NCI-H128 (cell line): ENCODE measurements around the gene ST3GAL5.
A peak's percentile ranks its signal among the peaks of the same experiment; 100 is the strongest.

ENCODE experiments used
- DNase-seq: peaks from one replicate; lab custom pipeline; 2025; ENCODE audit not compliant: unreplicated experiment; lab: John Stamatoyannopoulos, UW

The ST3GAL5 gene

DNA sequence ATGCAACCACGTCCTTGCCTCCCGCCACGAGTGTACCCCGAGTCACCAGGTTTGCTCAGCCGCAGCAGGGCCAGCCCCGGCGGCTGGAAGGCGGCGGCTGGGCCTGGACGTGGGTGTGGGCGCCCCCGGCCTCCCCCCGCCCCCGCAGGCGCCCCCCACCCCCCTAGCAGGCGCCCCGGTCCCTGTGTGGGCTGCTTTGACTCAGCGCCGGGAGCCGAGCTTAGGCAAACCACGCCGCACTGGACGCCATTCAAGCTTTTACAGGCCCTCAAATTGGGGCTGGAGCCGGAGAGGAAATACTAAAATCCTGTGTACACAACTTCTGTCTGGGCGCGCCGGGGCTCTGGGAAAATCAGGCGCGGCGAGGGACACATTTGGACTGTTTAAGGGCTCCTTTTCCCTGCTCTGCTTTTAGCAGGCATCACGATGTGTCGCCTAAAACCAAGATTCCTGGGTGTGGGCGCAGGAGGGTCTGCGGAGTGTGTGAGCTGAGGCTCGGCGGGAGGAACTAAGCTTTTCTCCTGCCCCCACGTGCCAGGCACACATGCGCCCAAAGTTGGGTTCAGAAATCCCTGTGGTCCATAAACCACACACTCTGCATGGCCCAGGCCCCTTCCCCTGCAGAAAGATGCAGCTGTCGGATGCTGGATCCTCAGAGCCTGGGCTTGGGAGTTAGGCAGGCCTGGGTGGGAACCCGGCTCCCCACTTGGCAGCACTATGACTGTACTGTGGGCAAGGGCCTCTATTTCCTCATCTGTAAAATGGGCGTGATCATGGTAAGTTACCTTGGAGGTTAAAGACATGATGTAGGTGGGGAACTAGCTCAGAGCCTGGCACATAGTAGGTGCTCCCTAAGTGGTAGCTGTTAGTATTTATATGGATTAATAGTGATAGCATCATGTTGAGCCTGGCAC, 77.4 kb downstream of the ST3GAL5 start:
- no peak for DNase-seq

DNA sequence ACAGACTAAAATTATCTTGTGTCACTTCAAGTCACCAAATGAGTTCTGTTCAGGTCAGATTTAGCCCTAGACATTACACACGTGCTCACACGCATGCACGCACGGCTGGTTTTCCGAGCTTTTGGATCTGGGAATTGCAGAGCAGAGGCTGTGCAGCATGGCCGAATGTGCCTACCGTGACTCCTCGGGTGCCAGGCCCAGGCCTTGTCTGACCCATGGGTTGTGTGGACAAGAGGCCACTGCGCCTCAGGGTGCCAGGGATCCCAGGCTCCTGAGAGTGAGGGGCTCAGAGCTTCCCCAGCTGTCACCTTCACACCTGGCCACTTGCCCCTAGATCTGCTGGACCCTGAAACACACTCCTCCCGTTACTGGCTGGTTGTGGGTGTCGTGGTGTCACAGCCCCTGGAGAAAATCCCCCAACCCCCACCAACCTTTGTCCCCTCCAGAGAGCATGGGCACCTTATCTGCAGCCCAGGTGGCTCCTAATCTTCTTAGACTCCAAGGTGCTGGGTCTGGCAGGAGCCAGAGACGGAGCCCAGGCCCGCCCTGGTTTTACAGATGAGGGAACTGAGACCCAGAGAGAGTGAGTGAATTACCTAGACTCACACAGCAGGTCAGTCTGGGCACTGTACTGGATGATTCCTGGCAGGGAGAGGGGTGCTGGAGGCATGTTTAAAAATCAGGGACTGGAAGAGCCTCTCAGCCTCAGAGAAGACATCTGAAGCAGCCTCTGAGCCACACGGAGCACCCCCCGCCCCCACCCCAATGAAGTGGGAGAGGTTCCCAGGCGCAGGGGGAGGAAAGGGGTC, 78.2 kb downstream of the ST3GAL5 start:
- DNase-seq: no peak

DNA sequence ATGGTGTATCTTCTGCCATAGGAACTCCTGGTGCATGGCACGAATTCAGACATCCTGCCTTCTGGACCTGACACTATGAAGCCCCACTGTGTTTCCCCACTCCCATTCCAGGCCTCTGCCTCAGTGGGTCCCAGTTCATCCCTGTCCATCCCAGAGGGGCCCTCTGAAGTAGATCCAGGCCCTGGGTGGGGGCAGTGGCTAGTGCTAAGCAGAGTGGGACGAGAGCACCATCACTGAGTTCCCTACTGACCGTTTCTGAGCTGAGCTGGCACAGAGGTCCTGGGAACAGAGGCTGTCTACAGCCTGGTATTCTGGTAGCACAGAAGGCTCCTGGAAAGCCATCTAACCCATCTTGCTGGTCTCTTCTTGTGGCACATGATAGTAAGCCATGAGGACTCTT, 81.0 kb downstream of the ST3GAL5 start:
- DNase-seq: no peak

DNA sequence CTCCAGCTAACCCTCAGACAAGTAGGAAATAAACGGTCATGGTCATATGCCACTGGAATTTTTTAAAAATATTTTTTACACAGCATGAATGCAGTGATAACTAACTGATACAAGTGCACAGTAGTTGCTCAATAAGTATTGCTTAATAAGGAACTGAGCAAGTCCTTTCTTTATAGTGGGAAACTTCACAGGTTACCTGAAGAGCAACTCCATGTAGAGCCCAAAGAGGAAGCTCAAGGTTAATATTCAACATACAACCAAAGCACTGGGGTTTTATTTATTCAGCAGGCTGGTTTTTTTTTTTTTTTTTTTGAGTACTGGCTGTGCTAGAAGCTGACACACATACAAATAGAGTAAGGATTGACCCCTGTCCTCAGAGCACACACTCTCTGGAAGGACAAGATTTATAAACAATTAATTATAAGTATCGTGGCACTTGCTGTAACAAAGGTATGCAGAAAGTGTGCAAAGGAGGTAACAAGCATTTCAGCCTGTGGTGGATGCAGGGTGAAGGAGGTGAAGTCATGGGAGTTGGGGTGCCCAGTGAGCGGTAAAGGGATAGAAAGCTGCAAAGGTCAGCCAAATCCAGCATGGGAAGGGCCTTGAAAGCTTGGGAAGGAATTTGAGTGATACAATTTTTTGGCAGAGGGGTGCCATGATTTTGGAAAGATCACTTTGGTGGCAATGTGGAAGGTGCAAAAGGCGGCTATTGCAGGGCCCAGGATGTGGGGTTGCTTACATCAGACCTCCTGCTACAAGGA, 82.3 kb downstream of the ST3GAL5 start:
- DNase-seq: no peak

DNA sequence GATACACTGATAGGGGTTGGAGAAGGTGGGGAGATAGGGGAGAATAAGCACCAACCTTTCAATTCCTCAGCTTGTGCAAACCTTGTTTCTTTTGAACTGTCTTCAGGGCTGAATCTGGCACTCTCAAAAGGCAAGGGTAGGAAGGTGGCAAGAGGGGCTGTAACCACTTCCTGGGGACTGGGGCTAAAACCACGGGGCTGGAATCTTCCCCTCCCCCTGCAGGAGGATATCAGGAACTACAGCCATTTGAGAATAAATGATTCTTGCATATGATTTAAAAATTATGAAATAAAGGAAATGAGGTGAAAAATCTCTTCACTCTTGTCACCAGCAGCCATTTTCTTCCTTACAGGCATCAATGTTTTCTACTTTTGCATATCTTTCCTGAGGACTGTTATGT, 84.2 kb downstream of the ST3GAL5 start:
- no peak for DNase-seq

DNA sequence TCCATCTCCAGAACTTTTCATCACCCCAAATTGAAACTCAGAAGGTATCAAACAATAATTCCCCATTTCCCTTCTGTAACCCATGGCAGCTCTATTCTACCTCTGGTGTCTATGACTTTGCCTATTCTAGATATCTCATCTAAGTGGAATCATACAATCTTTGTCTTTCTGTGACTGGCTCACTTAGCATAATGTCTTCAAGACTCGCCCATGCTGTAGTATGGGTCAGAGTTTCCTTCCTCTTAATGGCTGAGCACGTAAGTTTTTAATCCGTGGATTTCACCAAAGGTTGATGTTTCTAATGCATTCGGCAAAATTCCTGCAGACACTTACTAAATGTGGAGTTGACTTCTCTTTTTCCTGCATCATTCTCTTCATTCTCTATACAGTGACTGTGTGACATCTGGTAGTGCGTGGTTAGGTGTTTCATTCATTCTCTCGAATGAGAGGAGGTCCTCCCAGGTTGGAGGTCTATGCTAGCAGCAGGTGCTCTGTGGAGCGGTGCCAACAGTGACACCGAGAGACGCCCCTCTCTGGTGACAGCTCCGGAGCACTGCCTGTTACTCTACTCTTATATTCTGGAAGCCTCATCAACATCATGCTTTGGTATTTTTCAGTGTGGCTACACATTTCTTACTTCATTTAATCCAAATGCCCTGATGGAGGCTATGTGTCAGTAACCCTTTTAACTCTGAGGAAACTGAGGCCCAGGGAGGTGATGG, 84.9 kb downstream of the ST3GAL5 start:
- DNase-seq: no peak

DNA sequence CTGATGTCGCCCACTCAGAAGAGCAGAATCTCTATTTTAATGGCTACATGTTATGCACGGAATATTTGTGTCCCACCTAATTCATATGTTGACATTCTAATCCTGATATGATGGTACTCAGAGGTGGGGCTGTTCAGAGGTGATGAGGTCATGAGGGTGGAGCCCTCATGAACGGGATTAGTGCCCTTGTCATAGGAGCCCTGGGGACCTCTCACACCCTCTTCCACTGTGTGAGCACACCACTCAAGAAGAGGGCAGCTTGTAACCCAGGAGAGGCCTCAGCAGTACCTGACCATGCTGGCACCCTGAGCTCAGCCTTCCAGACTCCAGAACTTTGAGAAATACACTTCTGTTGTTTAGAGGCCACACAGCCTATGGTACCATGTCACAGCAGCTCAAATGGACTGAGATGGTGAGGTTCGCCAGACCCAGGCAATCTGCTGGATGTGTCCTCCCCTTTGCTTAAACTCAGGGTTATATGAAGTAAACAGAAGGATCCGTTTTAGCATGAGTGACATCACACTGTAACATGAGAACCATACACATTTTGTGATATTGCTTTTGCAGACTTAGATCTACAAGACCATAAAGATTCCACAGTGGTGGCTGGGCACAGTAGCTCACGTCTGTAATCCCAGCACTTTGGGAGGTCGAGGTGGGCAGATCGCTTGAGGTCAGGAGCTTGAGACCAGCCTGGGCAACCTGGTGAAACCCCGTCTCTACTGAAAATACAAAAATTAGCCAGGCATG, 86.3 kb downstream of the ST3GAL5 start:
- DNase-seq: no peak

DNA sequence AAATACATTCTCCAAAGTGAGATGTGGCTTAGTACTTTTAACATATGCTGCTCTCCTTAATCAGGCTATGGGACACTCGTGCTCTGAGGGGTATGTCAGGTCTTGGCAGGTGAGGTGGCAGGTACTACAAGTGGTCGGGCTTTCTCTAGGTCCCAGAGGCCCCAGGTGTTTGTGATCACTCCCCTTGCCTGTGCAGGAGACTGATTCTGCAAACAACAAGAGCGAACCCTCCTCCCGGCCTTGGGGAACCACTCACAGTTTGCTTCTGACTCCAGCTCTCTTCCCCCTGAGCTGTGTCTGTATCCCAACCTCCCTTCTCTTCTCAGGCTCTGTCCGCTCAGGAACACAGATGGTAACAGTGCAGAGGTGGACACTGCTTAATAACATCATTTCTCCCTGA, 86.9 kb downstream of the ST3GAL5 start:
- no peak for DNase-seq

DNA sequence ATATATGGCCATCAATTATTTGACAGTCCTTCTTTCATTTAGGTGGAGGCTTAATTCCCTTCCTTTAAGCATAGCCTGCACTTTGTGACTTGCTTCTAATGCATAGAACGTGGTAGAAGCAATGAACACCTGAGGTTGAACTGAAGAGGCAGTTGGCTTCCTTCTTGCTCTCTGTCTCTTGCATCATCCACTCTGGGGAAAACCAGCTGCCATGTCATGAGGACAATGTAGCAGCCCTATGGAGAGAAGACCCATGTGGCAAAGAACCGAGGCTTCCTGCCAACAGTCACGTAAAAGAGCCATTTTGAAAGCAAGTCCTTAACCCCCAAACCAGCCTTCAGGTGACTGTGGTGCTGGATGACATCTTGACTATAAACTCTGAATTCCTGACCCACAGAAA, 88.2 kb downstream of the ST3GAL5 start:
- no peak for DNase-seq

DNA sequence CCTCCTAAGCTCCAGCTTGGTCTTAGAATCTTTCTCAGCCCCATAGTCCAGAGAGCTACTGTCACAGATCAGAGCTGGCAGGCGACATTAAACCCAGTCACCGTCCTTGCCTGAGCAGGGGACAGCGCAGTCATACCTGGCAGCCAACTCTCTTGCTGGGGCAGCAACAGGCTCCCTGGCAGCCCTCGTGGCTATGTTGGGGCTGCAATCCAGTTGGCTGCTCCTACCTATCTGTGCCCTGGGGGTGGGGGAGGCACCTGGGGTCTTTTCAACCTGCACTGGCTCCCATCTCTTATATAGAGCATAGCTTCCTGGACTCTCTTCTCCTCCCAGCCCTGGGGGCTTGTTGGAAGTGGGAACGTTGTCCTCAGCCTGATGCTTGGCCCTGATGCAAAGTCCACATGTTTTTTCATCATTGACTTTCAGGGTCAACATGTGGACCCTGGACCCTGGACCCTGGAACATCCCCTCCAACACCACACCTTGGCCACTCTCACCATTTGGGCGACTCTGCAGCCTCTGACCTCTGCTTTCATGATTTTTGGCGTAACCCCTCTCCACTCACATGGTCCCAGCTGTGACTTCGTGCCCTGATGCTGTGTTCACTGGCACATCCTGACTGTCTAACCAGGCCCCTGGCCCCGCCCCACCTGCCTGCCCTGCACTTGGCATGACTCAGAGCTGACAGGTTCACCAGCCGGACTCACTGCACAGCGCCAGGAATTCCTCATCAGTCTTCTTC, 89.4 kb downstream of the ST3GAL5 start:
- DNase-seq: no peak

DNA sequence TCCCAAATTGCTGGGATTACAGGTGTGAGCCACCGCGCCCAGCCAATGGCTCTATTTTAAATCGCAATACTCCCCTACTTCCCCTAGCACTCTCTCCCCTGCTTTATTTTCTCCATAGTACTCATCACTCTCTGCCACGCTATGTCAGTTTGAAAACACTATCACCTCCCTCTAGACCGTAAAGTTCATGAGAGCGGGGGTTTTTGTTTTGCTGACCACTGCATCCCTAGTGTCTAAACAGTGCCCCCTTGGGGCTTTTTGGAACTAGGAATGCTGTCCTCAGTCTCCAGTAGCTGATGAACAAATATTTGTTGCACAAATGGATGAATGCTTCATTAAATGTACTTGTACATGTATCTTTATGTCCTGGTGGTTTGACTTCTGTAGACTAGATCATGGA, 90.9 kb downstream of the ST3GAL5 start:
- DNase-seq: no peak

DNA sequence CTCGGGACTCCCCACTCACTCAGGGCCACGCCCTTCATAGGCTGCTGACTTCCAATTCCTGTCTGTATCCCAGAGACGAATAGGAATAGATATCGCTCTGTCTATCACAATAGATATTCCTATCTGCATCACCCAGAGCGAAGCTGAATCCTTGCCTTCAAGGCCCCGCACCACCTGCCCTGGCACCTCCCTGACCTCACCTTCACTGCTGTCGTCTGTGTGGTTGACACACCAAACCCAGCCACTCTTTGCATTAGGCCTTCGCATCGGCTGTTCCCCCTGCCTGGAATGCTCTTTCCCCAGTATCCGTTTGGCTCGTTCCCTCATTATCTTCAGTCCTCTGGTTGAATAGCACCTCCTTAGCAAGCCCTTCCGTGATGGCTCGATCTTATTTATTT, 91.5 kb downstream of the ST3GAL5 start:
- DNase-seq: no peak

DNA sequence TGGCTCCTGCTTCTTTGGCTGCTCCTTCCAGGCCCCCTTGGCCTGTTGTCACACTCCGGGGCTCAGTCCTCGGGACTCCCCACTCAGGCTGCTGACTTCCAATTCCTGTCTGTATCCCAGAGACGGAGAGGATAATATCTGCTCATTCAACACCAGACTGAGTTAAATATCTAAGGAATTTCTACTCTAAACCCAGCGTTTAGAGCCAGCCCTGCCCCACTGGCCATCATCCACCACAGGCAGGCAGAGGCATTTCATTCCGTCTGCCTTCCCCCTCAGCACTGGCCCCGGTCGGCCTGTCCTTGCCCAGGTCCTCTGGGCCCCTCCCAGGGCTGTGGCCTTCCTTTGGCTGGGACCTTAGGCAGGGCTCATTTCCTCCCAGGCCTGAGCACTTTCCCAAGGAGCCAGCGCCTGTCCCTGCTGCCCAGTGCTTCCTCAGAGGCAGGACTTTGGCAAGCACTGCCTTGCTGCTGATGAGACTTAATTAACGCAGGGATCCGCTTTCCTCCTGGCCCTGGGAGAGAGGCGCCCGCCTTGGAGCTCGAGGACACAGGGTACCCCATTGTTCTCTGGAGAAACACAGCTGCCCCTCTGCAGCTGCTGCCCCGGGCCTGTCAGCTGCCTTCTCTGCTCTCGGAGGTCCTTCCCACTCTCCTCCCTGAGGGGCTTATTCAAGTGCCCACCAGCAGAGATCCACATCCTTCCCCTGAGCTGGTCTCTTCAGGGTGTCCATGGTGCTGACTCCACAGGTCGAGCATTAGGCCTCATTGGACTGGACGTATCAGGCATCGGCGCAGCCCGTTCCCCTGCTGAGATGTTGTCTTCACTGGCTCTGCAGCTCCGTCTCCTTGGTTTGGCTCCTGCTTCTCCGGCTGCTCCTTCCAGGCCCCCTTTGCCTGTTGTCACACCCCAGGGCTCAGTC, 92.2 kb downstream of the ST3GAL5 start:
- peak; percentile 23 for DNase-seq

DNA sequence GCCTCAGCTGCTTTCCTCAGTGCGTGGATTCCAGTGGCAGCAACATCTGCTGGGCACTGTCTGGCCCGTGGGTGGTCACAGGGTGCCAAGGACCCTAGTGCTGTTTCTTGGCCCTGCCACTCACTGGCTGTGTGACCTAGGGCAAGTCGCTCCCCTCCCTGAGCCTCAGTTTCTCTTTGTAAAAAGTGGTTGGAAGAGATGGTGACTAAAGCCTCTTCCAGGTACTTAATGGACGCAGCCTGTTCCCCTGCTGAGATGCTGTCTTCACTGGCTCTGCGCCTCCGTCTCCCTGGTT, 92.8 kb downstream of the ST3GAL5 start:
- no peak for DNase-seq

DNA sequence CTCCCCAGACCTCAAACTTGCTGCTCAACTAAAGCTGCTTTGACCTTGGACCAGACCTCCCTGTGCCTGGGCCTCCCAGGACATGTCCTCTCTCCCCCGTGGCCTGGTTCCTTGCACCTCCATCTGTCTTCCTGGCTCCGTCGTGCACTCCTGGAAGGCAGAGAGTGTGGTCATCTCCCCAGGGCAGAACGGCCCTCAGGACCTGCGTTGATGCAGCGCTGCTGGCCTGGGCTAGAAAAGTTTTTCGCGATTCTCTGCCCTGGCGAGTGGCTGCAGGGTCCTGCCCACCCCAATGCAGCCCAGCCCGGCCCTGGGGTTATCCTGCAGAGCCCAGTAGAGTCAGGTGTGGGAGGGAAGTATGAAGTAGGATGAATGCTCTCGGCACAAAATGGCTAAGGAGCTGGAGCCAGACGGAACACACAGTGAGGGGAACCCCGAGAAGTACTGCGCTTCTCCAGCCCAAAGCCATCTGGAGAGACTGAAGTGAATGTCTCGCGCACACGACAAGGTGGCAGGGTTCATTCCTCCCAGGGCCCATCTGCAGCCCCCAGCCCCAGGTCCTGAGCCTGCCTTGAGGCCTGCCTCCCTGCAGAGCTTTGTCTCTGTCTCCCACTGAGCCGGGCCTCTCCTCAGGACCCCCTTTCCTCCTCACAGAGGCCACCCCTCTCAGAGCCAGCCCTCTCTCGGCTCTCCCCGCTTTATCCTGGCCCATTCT, 93.3 kb downstream of the ST3GAL5 start:
- DNase-seq: no peak

DNA sequence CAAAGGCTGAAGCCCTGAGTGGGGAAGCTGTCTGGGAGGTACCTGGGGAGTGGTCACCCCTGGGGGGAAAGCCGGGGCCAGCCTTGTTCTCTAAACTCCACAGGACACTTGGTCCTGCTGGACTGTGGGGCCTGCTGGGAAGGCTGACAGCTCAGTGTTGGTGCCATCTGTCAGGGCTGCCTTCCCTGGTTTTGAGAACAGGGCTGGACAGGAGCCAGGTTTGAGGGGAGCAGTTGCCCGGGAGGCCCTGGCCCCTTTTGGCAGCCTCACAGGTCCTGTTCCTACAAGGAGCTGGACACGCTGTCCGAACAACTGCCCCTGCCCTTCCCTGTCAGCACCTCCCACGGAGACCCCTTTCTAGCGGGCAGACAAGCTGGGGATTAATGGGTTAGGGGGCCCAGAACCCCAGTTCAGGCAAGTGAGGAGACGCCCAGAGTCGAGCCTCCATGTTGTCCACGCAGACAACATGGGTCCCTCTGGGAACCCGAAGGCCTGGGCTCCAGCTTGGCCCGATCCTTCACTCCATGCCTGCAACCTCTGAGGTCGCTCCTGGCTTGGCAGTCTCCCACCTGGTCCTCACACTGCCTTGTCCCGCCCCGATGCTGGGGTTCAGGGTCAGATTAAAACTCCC, 94.2 kb downstream of the ST3GAL5 start:
- DNase-seq: no peak

DNA sequence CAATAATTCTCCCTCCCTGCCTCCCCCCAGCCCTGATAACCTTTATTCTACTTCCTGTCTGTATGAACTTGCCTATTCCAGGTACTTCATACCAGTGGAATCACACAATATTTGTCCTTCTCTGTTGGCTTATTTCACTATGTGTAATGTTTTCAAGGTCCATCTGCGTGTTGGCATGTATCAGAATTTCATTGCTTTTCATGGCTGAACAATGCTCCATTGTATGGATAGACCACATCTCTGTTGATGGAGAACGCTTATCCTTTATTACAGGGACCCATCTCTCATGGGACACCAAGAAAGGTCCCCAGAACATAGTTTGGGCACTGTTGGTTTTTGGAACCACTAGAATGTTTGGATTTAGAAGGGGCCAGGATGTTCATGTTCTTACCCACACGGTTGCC, 94.8 kb downstream of the ST3GAL5 start:
- DNase-seq: no peak

DNA sequence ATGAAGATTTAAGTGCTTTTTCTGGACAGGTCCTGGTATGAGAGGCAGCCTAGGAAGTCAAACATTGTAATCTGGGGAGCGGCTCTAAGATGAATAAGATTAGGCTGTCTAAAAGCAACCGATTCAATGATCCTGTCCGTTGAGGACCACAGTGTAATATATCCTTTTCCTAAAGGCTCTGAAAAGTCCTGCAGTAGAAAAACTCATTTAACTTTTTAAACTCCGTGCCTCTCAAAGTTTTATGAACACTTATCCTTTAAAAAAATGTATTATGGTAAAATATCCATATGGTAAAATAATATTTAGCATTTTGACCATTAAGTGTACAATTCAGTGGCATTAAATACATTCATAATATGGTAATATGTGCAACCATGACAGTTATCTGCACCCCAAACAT, 95.2 kb downstream of the ST3GAL5 start:
- DNase-seq: no peak
